AML-193 (cell line): ENCODE results near the gene PTCH2.
A peak's percentile ranks its signal among the peaks of the same experiment; 100 is the strongest.
"Not testable (repeated sequence)": the region's sequence is repeated elsewhere in the genome, so short reads cannot be mapped to it uniquely, and the experiment has no call there.

Experiments used
- DNase-seq, 2 experiments: peaks; one replicate each; lab custom pipeline; 2025; lab: John Stamatoyannopoulos, UW

PTCH2 gene

DNA sequence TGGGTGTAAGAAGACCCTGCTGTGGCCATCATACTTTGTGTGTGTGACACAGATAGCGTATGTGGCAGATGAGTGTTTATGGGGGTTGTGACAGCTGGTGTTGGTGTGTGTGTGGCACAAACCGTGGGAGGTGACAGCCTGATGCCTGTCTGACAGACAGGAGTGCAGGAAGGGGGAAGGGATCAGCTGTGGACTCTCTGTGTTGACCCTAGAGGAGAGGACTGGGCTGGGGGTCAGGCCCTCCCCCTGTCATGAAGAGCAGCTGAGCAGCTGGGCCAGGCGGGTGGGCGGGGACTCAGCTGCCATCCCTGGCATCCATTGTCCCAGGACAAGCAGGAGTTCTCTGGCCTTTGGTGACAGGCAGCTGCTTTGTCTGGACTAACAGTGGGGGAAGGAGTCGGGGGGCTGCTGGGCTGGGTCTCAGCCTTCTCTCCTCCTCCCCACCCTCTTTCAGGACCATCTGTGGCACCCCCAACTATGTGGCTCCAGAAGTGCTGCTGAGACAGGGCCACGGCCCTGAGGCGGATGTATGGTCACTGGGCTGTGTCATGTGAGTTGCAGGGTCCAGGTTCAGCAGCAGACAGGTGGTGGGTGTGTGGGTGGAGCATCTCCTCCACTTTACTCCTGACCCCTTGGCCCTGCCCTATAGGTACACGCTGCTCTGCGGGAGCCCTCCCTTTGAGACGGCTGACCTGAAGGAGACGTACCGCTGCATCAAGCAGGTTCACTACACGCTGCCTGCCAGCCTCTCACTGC is 40.6 kb downstream of the PTCH2 start:
- no peak for DNase-seq

DNA sequence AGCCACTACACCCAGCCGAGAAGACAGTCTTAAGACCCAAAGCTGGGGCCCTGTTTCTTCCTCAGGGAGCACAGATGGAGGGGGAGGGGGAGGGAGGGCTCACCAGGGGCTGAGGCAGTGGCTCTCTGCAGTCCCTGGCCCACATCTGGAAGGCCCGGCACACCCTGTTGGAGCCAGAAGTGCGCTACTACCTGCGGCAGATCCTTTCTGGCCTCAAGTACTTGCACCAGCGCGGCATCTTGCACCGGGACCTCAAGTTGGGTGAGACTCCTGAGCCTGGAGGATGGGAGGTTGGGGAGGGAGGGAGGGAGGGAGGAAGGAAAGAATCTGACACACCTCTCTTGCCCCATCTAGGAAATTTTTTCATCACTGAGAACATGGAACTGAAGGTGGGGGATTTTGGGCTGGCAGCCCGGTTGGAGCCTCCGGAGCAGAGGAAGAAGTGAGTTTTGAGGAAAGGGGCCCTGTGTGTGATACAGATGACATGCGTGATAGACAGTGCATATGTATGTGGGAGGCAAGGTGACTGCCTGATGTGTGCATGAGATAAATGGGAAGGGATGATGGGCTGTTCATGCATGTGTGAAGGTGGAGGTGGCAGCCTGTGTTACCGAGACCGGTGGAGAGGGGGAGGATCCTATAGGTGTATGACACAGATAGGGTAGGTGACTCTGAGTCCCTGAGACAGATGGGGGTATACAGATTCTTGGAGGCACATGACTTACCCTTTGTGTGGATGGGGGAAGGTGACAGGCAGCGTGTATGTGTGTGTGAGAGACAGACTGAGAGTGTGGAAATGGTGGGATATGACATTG is 41.4 kb downstream of the PTCH2 start:
- no peak for DNase-seq

DNA sequence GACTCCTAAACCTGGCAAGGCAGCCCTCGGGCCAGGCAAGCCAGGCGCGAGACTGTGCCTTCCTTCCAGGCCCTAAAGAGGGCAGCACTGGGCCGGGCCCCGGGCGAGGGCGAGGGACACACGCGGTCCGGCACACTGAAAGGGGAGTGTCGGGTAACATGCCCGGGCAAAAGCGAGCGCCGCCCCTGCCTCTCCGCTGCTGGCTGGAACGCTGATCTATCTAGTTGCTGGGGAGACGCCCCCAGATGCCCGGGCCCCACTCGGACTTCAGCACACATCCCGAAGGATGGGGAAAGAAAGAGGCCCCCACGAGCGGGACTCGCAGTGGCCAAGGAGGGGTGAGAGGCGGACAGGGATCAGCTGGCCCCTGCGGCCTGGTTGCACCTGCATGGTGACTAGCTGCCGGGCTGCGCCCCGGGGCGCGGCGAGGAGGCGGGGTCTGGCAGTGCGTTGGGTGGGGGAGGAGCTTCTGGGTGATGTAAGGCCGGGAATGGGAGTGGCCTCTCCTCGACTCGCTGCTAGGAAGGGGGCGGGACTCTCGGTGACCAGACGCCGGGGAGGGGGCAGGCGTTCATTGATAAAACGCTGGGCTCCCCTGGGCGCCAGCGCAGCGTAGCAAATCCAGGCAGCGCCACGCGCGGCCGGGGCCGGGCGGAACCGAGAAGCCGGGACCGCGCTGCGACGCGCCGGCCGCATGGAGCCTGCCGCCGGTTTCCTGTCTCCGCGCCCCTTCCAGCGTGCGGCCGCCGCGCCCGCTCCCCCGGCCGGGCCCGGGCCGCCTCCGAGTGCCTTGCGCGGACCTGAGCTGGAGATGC is 43.1 kb downstream of the PTCH2 start, which contains the start of gene PLK3:
Gene PLK3 (plus strand): TSS at position 608 of the 815 bp plus-strand sequence. CDS start 87 bp downstream, at position 695.
- peak; percentile 89 to 91 for DNase-seq

DNA sequence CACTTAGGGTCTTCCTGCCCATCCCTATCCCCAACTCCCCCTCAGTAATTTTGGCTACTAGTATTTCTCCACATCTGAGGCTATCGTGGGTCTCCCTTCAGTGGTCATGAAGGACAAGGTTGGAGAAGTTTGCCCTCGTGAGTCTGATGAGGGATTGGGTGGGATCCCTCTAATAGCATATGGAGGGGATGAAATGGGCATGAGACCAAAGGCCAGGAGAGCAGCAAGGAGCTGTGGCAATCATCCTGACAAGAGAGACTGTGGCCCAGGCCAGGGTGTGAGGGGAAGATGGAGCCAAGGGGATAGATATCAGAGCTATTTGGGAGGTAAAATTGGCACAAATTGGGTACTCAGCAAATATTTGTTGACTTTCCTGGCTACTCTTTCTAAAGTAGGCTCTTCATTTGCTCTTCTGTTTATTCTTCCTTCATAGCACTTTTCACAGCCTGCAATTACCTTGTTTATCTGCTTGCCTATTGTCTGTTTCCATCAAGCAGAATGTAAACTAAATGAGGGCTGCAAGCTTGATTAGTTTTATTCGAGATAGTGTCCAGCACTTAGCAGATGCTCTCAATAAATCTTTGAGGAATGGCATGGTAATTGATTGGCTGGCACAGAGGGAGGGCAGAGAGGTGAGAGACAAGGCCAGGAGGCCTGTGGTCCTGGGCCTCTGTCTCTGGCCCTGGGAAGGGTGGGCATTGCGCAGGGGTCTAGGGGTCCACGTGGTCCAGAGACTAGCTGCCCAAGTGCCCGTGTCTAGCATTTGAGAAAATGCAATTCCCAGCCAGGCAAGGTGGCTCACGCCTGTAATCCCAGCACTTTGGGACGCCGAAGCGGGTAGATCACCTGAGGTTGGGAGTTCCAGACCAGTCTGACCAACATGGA is 44.3 kb downstream of the PTCH2 start:
- no peak for DNase-seq

DNA sequence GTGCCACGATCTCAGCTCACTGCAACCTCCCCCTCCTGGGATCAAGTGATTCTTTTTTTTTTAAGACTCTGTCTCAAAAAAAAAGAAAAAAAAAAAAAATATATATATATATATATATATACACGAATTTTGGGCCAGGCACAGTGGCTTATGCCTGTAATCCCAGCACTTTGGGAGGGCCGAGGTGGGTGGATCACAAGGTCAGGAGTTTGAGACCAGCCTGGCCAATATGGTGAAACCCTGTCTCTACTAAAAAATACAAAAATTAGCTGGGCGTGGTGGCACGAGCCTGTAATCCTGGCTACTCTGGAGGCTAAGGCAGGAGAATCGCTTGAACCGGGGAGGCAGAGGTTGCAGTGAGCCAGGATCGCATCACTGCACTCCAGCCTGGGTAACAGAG is 45.2 kb downstream of the PTCH2 start:
- not testable (repeated sequence) for DNase-seq

DNA sequence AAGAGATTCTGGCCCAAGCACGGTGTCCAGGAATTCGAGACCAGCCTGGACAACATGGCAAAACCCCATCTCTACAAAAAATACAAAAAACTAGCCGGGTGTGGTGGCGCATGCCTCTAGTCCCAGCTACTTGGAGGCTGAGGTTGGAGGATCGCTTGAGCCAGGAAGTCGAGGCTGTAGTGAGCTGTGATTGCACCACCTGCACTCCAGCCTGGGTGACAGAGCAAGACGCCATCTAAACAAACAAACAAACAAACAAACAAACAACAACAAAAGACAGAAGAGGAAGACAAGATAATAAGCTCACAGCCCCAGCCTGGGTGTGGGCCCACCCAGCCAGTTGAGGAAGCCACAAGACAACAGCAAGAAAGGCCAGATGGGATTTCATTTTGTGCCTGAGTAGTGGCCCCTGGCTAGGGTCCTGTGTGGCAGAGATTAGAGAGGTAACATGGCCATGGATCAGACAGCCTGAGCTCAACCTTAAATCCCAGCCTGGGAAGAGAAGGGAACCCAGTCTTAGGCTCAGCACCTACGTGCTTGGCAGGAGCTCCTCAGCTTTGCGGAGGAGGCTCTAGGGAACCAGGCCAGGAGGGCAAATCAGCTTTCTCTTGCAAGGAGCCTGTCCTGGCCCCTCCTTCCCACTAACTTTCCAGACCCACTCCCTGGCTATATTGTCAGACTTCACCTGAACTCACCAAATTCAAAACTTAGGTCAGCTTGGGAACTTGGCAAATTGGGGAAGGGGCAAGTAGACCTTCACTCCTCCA is 50.1 kb downstream of the PTCH2 start:
- DNase-seq = no peak

DNA sequence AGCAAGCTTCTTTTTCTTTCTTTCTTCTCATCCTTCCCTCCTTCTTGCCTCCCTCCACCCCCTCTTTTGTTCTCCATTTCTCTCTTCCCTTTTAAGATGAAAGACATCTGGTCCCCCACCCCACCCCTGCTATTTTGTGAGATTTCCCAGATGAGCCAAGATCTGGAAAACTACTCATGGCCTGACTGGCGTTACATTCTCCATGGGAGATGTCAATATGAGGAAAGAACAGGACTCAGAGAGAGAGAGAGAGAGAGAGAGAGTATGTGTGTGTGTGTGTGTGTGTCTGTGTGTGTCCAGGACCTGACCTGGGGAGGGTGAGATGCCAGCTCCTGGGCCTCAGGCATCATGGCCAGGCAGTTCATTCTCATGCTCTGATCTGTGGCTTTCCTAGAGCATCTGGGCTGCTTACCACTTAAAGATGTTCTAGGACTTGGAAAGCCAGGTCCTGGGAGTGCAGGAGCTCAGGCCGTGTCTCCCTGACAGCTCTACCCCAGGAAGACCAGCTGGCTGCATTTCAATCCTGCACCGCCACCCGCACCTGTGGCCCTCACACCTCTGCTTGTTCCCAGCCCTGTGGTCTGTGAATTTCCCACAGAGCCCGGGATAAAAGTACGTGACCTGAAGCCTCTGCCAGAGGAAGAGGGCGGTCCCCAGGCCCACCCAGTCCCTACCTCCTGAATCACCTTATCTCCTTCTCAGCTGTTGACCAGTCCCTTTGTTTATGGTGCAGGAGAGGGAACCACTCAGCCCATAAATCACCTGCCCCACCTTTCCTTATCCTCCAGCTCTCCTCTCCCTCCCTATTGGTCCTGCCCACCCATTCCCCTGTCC is 51.9 kb downstream of the PTCH2 start:
- no peak for DNase-seq

DNA sequence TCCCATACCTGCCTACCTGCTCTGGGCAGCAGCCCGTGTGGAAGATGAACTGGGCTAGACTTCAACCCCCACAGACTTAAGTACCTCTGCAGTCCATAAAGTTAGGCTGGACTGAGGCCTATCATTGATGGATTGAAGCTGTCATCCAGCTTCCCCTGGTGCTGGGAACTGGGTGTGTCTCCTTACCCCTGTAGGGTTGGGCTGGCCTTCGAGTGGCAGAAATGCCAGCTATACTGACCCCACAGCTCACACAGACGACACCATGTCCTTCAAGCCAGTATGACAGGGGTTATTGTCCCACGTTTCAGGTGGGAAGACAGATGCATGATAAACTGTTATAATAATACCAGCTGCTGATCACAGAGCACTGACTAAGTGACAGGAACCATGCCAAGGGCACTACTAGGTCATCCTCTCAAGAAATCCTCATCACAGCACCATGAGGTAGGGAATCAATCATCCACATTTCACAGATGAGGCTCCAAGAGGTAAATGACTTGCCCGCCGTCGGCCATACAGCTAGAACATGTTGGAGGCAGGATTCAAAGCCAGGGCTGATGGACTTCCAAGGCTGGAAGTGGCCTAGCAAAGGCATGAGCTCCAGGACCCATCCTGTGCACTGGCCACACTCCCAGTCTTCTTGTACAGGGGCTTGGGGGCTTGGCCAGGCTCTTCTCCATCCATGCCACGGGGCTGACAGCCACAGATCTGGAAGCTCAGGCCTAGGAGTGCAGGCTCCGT is 54.8 kb downstream of the PTCH2 start, which contains the start of gene BEST4:
Gene BEST4 (minus strand): TSS at position 51 of the 741 bp plus-strand sequence. CDS start 465 bp downstream, outside the sequence.
- no peak for DNase-seq

DNA sequence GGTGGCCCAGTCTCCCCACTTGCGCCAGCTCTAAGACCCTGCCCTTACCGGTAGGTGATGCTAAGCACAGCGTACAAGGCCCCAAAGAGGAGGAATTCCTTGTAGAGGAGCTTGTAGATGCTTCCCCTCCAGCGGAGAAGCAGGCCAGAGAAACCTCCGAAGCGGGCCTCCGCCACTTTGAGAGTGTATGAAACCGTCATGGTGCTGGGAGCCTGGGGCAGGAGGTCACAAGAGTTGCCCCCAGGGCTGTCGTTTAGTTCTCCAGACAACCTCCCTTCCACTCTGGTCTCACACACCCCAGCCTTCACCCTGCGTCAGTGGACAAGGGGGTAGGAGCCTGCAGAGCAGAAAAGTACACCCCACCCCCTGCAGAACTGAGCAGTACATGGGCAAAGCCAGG is 55.5 kb downstream of the PTCH2 start:
- no peak for DNase-seq

DNA sequence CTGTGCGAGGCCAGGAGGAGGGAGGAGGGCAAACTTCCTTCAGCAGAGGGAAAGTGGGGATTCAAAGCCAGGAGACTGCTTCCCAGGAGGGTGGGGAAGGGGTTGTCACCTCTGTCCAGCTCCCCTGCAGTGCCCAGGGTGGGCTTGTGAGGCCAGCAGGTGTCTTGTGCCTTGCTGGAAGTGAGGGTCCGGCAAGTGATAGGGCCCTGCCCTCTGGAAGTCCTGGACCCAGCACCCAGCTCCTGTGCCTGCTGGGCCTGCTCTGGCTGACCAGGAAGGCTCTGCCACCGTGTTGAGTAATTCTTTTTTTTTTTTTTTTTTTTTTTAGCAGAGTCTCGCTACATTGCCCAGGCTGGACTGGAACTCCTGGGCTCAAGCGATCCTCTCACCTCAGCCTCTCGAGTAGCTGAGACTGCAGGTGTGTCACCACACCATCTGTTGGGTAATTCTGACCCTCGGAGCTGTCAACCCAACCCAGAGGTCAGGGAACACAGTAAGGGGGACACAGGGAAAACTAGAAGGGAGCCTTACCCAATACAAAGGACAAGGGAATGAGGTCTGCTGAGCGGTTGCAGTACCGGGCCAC is 56.1 kb downstream of the PTCH2 start:
- no peak for DNase-seq

DNA sequence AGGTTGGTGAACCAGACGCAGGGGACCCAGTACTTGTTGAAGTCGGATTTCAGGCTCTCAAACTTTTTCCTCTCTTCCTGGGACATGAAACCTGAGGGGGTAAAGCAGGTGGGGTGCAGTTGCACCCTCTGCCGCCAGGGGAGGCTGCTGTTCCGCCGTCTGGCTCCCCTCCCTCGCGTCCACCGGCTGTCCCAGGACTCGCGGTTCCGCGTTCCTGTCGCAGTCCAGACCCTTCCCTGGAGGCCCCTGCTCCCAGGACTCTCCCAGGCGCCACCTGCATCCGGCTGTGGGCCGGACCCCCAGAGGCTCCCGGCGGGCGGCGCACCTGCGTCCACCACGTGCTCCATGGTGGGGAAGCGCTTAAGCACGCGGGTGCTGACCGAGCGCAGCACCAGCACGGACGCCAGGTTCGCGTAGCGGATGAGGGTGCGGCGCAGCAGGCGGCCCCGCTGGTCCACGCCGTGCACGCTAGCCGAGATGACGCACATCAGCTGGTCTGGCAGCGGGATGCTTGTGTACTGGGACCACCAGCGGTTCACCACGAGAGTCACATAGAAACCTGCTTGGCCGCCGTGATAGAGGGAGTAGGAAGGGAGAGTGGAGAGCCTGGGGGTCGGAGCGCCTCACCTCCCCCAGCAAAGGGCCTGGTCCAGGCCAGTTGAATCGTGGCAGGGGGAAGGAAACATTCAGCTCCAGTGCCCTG is 56.8 kb downstream of the PTCH2 start:
- DNase-seq = no peak

DNA sequence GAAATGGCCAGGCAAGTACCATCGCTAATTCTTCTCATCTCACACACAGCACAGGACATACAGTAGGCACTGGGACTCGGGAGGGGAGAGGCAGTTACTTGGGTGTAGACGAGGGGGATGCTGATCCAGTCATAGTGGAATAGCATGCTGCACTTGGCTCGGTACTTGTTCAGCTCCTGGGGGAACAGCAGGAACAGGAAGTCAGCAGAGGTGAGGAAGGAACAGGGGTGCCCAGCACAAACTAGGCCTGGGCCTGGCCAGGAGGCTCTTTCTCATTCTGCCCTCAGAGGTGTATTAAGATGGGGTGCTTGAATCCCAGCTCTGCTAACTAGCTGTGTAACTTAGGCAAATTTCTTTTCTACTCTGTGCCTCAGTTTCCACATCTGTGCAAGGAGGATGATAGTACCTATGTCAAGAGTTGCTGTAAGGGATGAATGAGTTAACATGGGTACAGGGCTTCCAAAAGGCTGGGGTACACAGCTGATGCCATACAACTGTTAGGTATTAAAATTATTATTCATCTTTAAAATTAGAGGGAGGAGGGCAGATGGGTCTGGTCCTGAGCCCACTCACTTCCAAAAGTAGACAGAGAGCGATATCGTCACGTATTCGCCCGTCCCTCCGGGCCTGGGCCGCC is 57.4 kb downstream of the PTCH2 start:
- DNase-seq = no peak

DNA sequence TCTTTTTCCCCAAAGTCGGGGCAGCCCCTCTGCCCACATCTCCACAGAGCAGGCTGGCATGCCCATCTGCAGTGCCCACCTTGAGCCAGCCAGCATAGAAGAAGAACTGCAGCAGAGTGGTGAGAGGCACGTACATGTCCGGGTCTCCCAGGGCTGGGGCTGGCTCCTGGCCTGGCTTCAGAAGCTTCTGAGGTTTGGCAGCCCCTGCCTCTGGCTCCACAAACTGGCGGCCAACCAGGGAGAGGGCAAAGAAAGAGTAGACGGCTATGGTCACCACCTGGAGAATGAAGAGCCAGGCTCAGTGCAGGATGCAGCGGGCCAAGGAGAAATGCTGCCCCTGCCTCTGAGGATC is 58.0 kb downstream of the PTCH2 start:
- no peak for DNase-seq

DNA sequence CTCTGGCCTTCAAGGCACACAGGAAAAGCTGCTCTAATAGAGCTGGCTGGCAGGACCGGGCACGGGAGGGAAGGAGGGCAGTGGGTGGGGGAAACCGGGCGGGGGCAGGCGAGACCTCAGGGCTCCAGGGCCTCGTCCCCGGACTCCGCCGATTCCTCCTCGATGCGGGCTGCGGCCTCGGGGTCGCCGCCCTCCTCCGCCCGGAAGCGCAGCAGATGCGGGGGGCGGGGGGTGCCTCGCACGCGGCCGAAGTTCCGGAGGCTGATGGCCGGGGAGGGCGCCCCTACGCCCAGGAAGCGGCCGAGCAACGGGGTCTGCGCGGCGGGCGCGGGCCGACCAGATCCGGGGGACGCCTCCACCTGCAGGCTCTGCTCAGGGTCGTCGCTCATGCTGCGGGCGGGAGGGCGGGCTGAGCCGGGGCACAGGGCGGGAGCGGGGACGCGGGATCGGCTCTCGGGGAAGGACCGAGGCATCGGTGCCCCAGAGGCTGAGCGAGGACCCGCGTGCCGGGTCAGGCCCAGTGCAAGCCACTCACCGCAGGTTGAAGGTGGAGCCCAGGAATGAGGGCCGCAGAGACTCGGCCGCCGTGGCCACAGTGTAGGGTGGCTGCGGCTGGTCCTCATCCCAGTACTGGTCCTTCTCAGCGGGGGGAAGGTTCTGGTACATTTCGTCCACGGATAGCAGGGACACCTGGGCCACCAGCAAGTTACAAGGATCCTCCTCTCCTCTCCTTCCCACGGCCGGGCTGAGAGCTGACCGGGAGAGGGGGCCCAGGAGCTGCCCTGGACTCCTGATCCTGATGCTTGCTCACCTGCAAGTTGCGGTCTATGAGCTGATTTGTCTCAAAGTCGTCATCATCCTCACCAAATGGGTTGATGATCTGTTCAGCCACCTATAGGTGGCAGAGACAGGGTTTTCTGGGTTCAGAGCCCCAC is 58.7 kb downstream of the PTCH2 start:
- DNase-seq = no peak

DNA sequence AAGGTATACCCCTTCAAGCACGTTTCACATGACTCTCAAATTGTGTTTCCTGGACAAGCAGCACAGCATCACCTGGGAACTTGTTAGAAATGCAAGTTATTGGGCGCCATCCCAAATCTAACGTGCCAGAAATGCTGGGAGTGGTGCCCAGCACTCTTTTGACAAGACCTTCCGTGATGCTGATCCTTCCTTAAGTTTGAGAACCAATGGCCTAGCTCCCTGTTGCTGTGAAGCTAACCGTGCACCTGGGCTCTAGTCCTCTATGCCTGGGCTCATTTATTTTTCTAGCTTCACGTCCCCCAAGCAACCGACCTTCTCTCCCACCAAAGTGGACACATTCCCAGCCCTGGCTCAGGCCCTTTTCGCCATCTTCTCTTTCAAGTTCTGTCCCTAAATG is 59.4 kb downstream of the PTCH2 start:
- DNase-seq = no peak

DNA sequence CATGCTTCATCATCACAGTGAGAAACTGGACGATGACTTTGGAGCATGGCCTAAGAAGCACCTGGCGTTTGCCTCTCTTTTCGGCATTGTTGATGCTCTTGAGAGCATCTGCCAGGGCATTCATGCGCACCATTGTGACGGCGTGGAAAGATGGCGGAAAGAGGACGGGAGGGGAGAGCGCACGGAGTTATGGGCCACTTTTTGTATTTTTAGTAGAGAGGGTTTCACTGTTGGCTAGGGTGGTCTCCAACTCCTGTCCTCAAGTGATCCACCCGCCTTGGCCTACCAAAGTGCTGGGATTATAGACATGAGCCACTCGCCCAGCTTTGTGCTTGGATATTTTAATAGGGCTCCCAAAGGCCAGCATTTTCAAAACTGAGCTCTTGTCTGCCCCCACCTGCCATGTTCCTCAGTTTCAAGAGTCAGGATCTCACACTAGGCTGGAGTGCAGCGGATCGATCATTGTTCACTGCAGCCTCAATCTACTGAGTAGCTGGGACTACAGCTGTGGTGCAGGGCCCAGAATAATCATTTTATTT is 62.4 kb downstream of the PTCH2 start:
- no peak for DNase-seq
